Epithelial cell of proximal tubule (primary cell): ENCODE data around the gene C22orf39. TPM values are rescaled to one million over a fixed set of nuclear protein-coding genes. Genes with fewer than 3 reads are reported as not detected.

Source experiments
- DNase-seq: peaks from one replicate; pipeline ENCODE4 v3.0.0-alpha.2; 2011; ENCODE audit warnings: low read depth
- H3K4me3 ChIP-seq: 2 replicates; pipeline ENCODE4 v1.5.1; 2011; ENCODE audit warnings: low read depth, mild to moderate bottlenecking, low read length
- CTCF ChIP-seq: conservative IDR thresholded peaks from 2 replicates; pipeline ENCODE4 v1.5.1; 2012; ENCODE audit warnings: low read depth, mild to moderate bottlenecking, low read length
- total RNA-seq: library from RNA; depleted of rRNA; stranded (reverse); fragments of >200 nt; gene quantifications from 2 replicates; pipeline ENCODE4 v1.2.3, GENCODE V29; 2015

Gene C22orf39
- total RNA-seq, 1 donor from 2014 or later, result 40.3 TPM

GRCh38 chr22:19454156-19454555 is 6.6 kb upstream of the C22orf39 start:
- no peak overlapping the region for H3K4me3 ChIP-seq
- TF ChIP-seq CTCF, result no peak
- no peak for DNase-seq

- TF ChIP-seq CTCF, result no peak
- DNase-seq, result no peak
- no peak overlapping the region for H3K4me3 ChIP-seq
These were observed 6.2 kb upstream of the C22orf39 start for GRCh38 chr22:19453718-19454117.

- no peak for DNase-seq
- H3K4me3 ChIP-seq, result no peak overlapping the region
- no peak for TF ChIP-seq CTCF
These were observed 4.1 kb upstream of the C22orf39 start for GRCh38 chr22:19451570-19451969.

GRCh38 chr22:19450363-19451175 is 3.1 kb upstream of the C22orf39 start:
- no peak for TF ChIP-seq CTCF
- no peak for DNase-seq
- no peak overlapping the region for H3K4me3 ChIP-seq

- no peak for DNase-seq
- no peak overlapping the region for H3K4me3 ChIP-seq
- TF ChIP-seq CTCF, result no peak
These were observed 1.9 kb upstream of the C22orf39 start for GRCh38 chr22:19449422-19449767.

GRCh38 chr22:19448739-19449421 is 1.4 kb upstream of the C22orf39 start:
- H3K4me3 ChIP-seq, result no peak overlapping the region
- no peak for TF ChIP-seq CTCF
- DNase-seq, result no peak
